NCI-H1930 (cell line): ENCODE data around the gene PRKCSH.
"Not testable (repeated sequence)": the region's sequence is repeated elsewhere in the genome, so short reads cannot be mapped to it uniquely, and the experiment has no call there.

Experiments used
- DNase-seq, 2 experiments: peaks; one replicate each; lab custom pipeline; 2025; lab: John Stamatoyannopoulos, UW

The PRKCSH gene

DNA sequence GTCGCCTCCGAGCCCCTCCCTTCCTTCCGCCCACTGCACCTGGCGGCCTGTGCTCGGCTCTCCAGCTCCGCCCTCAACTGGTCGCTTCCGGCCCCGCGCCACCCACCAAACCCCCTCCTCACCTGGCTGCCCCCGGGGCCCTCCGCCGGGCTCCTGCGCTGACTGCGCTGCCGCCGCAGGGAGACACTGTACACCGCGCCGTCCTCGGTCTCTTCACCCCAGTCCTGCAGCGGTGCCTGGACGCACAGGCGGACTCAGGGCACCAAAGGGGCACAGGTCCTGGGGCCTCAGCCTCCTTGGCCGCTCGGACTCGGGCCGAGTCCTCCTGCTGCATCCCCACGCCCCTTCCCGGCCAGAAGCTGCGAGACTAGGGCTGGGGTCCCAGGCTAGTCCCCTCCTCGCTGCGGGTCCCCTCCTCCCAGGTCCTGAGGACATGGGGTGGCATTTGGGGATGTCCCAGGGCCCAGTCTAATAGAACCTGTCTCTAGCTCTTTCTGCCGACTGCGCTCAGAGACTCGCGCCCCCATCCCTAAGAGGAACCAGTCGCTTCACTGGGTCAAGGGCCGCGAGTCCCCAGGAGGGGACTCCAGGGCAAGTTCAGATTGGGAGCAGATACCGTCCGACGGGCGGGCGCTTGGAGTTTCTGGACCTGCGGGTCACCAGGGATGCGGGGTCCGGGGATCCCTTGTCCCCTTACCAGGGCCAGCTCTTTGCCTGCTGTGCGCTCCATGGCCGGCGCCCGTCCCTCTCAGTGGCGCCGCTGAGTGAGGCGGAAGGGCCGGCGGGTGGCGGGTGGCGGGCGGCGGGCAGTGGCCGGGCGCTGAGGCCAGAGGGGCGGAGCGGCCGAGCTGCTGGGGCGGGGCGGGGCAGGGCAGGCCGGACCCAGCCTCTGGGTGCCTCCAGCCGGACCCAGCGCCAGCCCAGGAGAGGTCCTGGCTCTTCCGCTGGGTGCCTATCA lies 16.6 kb upstream of the PRKCSH start, which contains the start of gene RGL3:
TSS of gene RGL3 (minus strand) at position 766 of the 958 bp plus-strand sequence. CDS start at position 730, 36 bp downstream.
- DNase-seq: peak; percentile 46 to 66

DNA sequence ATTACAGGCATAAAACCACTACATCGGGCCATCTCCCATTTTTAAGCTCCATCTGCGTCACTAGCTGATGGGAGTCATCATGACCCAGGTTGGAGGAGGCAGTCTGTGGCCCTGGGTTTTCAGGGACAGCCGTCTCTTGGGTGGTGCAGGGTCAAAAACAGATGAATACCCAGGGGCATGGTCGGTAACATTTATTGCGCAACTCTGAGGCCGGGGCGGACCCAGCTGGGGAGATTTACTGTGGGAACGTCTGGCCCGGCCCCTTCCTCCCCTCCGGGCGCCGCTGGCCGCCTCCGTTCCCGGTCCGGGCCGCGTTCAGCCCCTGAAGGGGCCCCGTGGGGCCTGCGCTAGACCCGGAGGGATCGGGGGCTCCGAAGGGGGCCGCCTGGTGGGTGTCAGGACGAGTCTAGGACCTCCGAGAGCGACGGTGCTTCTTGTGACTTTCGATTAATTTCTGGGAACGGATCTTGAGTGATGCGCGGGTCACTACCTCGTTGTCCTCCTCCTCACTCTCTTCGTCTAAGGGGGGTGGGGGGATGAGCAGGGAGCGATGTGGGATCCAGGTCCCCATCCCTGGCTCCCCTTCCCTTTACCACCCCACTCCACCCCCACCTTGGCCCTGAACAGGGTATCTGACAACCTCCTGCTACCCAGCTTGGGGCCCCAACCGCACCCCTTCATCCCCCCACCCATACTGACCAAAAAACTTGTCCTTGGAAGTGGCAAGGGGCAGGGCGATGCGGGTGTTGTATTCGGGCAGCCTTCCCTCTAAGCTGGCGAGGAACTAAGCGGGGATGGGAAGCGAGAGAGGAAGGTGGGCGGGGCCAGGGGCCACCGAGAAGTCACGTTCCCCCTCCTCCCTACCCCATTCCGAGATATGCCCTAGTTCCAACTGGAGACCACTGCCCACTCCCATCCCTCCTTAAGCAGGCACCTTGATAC lies 14.7 kb upstream of the PRKCSH start:
- no peak for DNase-seq

DNA sequence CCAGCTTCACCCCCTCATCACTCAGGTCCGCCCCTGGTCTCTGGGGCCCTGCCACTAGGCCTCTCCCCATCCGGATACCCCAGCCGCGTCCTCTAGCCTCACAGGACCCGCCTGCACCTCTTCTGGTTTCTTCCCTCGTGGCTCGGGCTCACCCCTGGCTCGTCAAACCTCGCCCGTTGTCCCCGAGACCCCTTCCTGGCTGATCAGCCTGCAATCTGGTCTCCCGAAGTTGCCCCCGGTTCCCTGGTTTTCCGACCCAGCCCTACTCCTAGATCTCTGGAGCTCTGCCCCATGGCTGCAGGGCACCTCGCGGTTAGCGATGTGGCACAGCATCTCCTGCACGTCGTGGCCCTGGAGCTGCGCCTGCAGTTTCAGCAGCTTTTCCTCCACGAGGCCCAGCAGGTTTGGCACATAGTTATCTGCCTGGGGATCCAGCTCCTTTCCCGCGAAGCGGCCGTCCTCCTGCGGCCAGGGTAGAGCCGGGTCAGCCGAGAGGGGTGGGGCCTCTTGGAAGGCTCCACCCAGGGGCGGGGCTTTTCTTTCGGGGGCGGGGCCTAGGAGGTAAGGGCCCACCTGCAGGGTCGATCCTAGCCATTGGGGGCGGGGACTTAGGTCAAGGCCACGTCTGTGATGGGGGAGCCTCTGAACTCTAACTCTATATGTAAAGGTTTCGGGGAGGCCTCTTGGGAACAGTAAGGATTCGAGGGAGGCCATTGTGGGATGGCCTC lies 13.9 kb upstream of the PRKCSH start:
- no peak for DNase-seq

DNA sequence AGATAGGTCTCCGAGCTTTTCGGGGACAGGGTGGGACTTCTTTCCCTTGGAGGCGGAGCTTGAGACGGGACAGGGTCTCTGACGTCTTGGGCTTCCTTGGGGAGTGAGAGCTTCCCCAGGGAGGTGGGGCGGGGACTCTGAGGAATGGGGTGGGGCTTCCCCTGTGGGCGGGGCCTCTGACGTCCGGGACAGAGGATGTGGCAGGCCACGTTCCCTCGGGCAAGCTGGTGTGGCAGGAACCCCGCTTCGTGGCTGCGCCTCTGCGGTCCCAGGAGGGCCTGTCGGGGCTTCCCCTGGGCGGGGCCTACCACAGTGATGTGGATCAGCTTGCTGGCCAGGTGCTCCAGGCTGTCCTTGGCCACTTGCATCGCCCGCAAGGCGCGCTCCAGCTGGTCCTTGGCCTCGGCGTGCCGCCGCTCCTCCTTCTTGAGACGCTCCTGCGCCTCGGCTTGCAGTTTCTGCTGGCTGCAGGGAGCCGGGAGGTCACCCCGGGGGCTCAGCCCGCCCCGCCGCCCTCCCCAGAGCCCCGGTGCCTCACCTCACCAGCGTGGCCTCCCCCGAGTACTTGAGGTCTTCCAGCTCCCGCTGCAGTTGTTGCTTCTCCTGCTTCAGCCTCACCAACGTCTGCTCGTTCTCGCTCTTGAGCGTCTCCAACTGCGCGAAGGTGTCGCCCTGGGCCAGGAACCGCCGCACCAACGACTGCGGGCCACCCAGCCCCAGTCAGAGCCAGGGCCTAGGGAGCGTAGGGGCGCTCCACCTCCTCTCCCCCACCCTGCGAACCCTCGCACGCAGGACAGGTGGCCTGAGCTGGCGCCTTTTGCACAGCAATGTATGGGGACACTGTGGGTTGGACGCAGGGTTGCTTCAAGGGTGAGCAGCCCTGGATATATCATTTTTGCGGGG lies 13.0 kb upstream of the PRKCSH start:
- DNase-seq: no peak

DNA sequence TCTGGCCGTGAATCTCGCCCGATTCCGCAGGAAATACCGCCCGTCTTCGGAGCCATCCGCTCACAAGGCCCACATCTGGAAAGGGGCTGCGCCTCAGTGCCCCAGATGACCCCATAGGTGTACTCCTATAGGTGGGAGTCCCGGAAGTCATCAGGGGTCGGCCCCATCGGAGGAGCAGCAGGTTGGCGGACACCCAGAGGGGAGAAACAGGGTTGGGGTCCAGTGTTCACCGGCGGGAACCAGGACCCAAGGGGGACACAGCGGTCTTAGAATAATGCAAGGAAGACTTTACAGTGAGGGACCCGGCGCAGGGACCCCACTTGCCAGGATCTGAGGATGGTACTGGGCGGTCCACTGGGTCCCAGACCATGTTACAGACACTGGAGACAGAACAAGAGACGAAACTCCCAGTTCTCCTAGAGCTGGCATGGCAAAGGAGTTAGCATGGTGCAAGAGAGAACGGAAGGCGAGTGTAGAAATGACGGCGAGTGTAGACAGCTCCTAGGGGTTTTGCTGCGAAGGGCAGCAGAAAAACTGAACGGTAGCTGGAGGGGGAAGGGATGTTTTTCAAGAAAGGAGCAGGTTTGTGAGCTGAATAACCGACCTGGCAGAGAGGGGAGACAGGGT lies 12.2 kb upstream of the PRKCSH start:
- no peak for DNase-seq

DNA sequence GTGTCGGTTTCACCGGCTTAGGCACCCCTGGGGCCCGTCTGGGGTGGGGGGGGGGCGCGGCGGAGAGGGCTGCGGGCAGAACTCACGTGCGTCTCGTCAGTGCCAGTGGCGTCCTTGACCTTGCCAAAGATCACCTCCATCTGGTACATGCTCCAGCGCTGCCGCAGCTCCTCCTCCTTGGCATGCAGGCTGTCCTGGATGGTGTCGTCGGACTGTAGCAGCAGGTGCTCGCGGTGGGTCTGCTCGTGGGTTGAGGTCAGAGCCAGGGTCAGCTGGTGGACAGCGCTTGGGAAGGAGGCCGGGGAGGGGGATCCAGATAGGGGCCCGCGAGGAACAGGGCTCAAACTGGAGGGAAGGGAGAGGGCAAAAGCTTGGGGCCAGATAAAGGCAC lies 11.6 kb upstream of the PRKCSH start:
- DNase-seq: no peak

DNA sequence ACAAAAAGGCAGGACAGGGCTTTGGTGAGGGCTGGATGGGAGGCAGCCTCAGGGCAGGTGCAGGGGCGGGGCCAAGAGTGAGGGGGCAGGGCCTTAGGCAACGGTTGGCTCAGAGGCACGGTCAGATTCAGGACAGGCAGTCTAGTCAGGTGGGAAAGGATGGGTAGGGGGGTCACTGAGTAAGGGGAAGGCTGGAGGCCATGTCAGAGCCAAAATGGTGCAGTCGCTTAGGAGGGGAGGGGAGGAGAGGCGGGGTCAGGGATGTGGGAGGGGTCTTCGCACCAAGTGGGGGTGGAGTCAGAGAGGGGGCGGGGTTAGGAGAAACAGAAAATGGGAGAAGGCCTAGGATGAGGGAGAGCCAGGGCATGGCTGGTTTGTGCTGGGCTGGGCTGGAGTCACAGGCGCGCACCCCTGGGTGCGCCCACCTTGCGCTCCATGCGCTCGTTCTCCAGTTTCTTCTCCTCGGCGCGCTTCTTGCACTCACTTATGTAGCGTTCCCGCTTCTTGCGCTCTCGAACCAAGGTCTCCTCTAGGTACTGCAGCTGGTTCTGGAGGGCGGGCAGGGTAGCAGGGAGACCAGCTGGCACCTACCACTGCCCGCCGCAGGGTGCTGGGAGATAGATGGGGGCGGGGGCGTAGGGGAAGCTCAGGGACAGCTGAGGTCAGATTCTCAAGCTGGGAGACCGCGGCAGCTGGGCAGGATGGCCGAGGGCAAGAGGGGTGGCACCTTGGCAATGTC lies 9.5 kb upstream of the PRKCSH start:
- DNase-seq: no peak

DNA sequence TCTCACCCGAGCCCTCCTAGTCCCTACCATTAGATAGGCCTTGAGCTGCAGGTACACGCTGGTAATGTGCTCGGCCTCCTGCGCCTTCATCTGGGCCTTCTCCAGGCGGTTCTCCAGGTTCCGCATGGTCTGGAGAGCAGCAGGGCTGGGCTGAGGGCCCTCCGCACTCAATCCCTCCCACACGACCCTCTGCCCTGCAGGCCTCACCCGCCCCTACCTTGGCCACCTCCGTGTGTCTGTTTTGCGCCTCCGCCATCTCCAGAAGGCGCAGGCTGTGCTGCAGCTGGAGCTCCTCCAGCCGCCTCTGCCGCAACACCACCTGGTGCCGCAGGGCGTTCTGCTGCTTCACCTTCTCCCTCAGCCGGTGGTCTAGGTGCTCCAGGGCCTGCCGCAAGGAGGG lies 8.8 kb upstream of the PRKCSH start:
- no peak for DNase-seq

DNA sequence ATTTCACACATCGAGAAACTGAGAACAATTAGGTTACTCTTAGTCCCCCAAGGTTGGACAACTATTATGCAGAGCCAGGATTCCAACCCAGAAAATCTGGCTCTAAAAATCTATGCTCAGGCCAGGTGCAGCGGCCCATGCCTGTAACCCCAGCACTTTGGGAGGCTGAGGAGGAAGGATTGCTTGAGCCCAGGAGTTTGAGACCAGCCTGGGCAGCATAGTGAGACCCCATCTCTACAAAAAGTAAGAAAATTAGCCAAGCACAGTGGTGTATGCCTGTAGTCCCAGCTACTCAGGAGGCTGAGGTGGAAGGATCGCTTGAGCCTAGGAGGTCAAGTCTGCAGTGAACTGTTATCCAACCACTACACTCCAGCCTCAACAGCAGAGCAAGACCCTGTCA lies 1.9 kb upstream of the PRKCSH start:
- DNase-seq: not testable (repeated sequence)

DNA sequence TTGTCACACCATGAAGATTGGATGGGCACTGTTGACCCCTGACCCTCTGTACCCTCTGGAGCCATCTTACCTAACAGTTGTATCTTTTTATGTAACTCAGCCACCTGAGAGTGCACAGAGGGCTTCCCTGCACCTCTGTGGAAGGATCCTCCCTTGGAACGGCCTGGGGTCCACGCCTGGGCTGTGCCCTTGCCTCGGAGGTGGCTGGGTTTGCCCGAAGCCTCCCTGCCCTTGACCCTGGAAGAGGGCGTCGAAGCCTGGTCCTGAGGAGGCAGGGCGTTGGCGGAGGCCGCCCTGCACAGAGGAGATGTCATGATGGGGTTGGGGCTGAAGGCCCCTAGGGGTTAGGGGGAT lies 755 bp upstream of the PRKCSH start:
- DNase-seq: no peak

DNA sequence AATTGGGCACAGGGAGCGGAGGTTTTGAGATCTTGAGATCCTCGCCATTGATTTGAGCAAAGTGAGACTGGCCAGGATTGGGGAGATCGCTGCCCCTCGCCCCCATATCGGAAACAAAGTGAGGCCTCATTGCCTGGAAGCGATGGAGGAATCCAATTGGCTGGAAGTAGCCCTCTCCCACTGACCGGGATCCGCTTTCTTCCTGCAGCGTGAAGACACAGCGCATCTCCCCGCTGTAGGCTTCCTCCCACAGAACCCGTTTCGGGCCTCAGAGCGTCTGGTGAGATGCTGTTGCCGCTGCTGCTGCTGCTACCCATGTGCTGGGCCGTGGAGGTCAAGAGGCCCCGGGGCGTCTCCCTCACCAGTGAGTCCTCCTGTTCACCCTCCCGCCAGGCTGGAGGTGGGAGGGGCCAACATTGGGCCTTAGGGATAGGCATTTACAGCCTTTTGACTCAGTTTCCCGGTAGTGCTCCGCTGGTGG lies 438 bp downstream of the PRKCSH start:
- no peak for DNase-seq

DNA sequence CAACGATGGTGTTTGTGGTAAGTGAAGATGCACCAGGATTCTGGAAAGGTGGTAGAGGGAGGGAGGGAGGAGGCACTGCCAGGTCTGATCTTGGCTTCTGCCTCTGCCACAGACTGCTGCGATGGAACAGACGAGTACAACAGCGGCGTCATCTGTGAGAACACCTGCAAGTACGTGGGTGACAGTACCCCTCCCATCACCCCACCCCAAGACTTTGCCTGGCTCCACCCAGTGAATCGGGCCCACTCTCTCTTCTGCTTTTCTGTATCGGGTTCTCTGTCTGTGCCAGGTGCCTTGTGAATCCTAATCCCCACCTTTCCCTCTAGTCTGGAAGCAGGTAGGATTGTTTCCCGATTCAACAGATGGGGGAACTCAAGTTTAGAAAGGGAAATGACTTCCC lies 2.5 kb downstream of the PRKCSH start:
- DNase-seq: no peak

DNA sequence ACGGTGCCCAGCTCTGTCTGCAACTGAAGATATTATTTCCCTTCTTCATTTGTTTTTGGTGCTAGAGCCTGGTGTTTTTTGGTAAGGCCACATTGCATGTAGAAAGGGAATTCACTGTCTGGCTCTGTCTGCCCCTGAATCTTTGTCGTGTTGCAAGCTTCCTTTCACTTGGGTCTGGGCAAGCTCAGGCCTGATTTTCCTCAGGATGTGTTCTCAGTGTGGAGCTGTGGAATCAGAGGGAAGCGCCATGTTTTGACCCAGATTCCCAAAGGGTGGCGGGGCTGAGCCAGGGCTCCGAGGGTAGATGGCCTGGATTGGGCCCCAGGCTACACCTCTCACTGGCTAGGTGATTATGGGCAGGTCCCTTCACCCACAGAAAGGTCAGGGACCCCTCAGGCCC lies 8.6 kb downstream of the PRKCSH start:
- DNase-seq: no peak

DNA sequence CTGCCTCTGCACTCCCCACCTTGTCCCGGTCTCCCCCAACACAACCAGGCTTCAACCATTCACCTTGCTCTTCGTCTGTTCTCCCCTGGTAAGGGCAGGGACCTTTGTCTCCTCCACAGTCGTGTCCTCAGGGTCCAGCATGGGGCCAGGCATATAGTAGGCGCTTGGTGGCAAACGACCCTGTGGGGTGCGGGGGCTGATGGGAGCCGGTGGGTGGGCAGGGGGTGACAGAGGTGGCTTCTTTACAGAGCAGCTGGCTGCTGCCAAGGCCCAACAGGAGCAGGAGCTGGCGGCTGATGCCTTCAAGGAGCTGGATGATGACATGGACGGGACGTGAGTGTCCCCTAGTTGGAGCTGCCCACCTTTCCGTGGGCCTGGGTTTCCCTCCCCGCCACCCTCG lies 9.7 kb downstream of the PRKCSH start:
- DNase-seq: no peak

DNA sequence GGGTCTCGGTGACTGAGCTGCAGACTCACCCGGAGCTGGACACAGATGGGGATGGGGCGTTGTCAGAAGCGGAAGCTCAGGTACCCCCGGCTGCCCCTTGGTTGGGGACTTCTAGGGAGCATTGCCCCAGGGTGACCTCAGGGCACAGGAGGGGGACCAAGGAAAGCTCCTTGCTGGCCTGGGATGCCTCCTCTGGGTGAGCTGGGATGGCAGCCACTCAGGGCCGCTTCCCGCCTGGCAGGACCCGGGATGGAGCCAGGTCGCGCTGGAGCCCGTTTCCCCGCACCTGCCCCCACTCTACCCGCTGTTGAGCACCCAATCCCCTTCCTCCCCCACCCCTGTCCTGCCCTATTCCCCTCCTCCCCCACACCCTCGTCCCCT lies 10.8 kb downstream of the PRKCSH start:
- DNase-seq: no peak

DNA sequence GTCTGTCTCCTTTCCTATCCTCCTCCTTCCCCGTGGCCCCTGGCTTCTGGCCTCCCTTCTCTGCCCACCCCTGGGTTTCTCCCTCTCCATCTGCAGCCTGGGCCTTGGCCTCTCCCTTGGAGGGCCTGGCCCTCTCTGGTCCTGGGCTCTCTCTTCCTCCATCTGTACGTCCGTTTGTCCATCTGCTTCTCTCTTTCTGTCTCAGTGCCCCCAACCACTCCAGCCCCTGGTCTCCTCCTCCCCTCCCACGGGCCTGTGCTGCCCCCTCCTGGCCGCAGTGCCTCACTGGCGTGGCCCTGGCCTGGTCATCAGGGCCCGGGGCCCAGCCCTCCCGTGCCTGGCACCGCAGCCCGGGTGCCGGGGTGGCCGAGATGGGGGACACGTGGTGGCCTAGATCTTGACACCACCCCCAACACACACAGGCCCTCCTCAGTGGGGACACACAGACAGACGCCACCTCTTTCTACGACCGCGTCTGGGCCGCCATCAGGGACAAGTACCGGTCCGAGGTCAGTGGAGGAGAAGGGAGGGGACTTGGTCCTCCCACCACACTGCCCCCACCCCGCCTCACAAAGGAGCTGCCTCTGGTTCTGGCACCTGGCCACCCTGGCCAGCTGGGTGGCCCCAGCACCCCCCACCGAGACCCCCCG lies 11.3 kb downstream of the PRKCSH start:
- no peak for DNase-seq

DNA sequence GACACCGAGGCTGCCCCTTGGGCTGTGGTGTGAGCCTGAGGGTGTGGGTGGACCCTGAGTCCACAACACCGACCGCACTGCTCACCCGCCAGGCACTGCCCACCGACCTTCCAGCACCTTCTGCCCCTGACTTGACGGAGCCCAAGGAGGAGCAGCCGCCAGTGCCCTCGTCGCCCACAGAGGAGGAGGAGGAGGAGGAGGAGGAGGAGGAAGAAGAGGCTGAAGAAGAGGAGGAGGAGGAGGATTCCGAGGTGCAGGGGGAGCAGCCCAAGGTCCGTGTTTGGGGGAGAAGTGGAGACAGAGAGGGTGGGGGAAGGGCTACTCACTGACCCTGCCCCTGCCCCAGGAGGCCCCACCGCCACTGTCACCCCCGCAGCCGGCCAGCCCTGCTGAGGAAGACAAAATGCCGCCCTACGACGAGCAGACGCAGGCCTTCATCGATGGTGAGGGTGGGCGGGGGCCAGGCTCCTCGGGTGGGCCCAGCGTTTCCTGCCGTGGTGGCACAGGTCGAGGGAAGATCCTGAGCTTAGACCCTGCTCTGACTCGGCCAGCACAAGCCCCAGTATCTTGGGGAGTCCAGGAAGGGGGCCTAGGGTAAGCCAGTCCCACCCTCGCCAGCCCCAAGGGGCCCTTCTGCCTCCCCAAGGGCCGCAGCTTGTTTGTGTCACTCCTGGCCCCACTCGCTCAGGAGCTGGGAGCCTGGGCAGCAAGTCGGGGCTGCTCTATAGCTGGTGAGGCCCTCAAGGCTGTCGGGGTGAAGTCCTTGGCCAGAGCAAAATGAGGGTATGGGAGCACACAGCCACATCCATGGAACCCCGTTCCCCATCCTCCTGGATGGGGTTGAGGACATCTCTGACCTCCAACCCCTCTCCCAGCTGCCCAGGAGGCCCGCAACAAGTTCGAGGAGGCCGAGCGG lies 12.2 kb downstream of the PRKCSH start:
- DNase-seq: no peak

DNA sequence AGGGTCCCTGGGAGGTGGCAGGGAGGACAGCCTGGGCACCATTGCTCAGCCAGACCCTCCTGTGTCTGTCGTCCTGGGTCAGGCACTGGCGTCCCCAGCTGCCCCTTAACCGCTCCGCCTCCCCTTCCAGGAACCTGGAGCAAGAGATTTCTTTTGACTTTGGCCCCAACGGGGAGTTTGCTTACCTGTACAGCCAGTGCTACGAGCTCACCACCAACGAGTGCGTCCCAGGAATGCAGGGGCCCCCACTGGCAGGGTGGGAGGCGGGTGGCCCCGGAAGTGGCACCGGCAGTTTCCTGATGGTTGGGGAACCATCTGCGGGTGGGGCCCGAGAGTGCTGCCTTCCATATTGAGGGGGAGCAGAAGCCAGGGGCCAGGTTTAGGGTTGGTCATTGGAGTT lies 13.0 kb downstream of the PRKCSH start:
- no peak for DNase-seq
